MM.1S (cell line): ENCODE data around the gene EML1.

Experiments used
- EZH2 ChIP-seq: fragments of 300-600 bp; sonication (generic); optimal IDR thresholded peaks from 2 replicates; pipeline ENCODE3; 2017; ENCODE audit warnings: low read depth, mild to moderate bottlenecking, antibody characterized with exemption, low read length, mixed read lengths
- TF ChIP-seq, protein P1 (sequence below): fragments of 300-600 bp; sonication (generic); IDR thresholded peaks from 2 replicates; pipeline ENCODE4 v1.5.1; 2016; ENCODE audit warnings: antibody characterized with exemption, low read length, mixed read lengths

DNA sequence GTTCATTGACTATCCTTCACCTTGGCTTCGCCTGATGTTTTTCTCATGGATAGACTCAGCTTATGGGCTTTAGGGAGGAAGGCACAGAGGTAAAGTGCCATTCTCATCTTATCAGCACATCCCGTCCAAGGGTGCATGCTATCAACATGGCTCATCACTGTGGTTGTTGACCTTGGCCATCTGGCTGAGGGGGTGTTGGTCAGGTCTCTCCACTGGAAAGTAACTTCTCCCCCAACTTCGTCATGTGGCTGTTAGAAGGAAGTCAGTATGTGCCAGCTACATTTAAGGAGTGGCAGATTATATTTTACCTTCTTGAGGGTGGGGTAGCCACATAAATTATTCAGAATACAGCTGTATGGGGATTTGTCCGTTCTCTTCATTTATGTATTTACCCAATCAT is 68.9 kb downstream of the EML1 start:
- TF ChIP-seq, protein P1, sequence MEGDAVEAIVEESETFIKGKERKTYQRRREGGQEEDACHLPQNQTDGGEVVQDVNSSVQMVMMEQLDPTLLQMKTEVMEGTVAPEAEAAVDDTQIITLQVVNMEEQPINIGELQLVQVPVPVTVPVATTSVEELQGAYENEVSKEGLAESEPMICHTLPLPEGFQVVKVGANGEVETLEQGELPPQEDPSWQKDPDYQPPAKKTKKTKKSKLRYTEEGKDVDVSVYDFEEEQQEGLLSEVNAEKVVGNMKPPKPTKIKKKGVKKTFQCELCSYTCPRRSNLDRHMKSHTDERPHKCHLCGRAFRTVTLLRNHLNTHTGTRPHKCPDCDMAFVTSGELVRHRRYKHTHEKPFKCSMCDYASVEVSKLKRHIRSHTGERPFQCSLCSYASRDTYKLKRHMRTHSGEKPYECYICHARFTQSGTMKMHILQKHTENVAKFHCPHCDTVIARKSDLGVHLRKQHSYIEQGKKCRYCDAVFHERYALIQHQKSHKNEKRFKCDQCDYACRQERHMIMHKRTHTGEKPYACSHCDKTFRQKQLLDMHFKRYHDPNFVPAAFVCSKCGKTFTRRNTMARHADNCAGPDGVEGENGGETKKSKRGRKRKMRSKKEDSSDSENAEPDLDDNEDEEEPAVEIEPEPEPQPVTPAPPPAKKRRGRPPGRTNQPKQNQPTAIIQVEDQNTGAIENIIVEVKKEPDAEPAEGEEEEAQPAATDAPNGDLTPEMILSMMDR: no peak
- TF ChIP-seq EZH2: no peak
